ENCODE measurements around the gene CORO6. TPM values are rescaled to one million over a fixed set of nuclear protein-coding genes. Genes with fewer than 3 reads are reported as not detected.
"Not testable (repeated sequence)": the region's sequence is repeated elsewhere in the genome, so short reads cannot be mapped to it uniquely, and the experiment has no call there.

Gene CORO6
- 1.4 TPM for total RNA-seq

DNA sequence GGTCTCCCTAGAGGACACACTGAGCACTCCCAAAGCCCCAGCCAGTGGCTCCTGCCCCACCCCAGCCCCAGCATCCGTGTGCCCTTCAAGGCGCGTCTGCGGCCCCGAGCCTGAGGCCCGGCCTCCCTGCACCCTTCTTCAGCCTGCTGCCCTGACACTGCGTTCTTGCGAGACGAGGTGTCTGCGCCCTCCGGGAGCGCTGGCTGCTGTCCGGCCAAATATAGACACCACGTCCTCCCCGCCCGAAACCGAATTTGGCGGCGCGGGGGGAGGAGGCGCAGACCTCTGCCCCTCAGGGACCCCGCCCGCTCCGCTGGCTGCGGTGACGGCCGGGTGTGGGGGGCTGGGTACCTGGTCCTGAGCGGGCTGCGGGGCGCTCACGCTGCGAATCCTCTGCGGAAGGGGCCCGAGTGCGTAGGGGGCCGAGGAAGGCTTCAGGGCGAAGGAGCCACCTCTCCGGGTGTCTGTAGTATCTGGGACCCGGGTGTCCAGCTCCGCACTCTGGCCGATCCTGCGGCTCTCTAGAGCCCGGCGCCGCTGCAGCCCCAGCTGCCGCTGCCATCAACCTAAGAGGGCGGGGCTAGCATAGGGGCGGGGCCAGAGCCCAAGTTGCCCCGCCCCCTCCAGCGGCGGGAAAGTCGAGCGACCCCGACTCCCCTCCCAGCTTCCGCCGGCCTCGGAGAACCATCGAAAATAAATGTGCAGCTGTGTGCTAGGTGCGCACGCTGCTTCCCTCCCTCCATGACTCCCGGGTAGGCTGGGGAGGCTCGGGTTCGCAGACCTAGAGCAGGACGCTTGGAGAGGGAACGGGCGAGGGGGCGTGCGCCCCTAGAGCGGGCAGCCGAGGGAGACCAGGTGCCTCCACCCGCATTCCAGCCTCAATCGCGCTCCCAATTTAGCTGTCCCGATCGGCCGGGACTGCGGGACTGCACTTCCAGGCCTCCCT lies at the start of gene CORO6:
TSS of gene CORO6 (minus strand) at position 576 of the 946 bp plus-strand sequence. CDS start 1,491 bp downstream, outside the sequence.
- peak; percentile 22 for ATAC-seq

DNA sequence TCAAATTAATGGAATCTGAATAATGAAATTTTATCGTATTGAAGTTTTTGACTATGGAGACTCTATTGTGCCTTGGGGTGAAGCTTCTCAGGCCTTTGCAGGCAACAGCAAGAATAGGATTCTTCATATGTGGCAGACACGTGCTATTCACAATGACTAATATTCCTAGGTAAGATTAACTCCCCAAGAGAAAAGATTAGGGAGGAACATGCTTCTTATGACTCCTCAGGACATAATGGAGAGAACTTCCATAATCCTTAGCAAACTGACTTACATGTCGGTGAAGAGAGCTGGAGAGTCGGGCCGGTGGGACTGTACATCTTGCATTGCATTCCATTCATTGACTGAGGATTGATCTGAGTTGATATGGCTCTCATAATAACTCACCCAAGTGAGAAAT lies 48.9 kb upstream of the CORO6 start:
- ATAC-seq, result peak; percentile 69

DNA sequence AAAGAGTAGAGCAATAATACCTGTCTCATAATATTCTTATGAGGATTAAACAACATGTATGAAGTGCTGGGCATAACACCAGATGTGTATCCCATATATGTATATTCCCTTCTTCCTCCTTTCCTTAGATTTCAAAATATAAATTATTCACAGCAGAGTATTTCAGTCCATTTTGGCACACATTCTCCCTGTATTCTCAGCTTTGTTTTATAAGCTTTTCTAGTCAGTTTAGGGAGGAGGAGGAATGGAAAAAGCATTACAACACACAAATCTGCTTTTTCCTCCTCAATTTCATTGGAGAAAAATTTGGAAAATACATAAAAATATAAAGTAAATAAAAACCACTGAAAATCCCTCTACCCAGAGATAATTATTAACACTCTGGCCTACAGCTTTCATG lies 46.6 kb upstream of the CORO6 start:
- no peak for ATAC-seq

DNA sequence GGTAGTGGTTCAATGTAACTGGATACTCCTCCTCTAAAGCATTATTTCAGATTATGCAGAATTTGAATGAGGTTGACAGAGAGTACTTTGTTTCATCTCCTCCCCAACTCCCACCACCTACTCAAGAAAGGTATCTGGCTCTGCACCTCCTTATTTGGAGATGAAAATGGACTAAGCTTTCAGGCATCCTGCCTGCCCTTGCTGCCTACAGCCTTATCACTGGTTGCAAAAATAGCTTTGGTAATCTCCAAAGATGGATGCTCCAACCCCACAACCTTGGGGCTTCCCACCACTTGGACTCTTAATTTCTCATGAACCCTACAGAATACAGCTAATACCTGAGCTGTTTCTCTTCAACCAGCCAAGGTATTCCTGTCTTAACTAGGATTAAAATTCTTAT lies 45.3 kb upstream of the CORO6 start:
- no peak for ATAC-seq

DNA sequence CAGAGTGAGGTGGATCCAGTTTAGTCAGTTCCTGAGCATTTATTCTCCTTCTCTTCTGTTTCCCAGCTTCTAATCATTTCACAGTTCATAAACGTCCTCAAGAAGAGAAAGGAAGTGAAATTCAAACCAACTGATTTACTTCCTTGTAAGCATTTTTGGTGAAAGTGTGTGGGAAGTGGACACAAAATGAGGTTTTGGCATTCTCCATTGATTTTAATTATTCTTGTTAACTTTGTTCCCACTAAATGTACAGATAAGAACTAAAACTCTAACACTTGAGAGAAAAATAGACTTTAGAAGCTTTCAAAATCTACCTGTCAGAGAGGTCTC lies 42.7 kb upstream of the CORO6 start:
- no peak for ATAC-seq

DNA sequence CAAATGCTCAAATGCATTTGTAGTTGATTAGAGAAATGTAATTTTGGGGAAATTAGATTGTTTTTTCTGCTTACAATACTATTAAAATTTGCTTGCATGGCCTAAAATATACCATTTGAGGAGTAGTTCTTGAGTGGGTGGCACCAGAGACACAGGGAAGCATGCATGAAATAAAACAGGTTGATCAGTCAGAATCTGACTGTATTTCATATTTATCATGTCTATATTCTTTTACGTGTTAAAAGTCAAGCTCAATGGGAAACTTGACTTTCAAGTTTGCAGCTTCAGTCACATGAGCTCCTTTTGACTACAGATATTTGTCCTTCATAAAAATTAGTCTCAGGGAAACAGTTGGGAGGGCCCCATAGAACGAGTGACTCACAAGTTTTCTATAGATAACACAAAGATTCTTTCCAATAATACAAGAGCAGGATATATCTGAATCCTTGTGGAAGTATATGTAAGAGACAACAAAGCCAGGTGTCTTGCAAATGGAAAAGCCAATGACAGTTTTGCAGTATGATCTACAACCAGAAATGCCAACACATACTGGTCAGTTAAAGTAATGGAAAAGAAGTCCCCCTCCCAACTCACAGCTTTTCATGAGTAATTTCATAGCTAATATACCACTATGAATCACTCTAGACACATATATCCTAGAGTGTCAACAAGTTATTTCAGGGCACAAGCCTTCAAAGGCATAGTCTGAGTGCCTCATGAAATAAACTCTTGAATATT lies 42.2 kb upstream of the CORO6 start:
- peak; percentile 89 for ATAC-seq

DNA sequence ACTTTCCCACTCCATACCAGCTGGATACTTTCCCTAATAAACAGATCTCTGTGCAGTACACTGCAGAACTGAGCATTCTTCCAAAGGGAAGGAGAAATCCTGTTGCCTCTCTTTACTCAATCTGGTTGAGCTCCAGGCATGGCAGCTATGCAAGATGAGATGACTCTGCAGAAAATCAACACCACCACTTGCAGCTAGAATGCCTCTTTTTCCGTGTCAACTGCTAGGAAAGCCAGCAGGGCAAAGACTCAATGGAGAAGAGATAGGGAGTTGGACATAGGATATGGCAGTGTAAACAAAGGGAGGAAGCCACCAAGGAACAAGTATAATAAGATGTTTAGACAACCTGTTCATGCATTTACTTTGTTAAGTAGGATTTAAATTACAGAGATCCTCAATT lies 40.4 kb upstream of the CORO6 start:
- no peak for ATAC-seq

DNA sequence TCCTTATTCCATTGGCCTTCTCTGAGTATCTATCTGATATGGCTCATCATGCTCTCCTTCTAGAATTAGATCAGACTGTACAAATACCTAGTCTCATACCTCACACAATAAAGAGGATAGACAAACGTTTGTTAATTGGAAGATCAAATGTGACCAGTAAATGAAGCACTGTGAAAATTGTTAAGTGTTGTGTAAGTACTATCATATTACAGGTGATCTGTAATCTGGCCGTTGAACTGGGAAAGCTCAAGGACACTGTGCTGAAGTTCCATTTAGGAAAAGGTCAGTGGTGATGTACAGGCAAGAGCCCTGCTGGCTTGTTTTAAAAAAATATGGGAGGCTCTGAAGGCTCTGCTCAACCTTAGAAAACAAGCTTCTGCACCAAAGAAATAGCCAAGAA lies 38.5 kb upstream of the CORO6 start:
- ATAC-seq, result no peak

DNA sequence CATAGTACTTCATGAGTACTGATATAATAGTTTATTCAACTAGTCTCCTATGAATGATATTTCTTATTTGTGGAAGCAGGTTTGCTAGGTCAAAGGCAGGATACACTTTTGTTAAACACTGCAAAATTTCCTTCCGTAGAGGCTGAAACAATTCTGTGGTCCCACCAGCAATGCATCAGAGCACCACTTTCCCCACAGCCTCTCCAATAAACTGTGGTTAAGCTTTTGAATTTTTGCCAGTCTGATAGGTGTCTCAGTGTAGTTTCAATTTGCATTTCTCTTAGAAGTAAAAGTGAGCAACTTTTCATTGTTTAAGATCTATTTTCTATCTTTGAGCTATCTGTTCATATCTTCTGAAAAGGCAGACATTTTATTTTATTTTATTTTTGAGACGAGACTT lies 36.4 kb upstream of the CORO6 start:
- ATAC-seq, result no peak

DNA sequence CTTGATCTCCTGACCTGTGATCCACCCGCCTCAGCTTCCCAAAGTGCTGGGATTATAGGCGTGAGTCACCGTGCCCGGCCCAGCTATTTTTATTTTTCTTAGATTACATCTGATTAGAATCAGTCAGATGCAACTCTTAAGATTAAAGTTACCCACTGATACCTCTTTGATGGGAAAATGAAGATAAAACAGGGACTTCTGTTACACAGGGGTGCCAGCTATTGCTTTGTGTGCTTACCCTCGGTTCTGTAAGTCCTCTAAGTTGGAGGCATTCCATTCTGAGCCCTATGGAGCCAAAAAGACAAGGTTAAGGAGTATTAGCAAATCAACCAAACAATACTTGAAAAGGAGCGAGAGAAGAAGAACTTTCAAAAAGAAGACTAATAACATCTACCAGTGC lies 32.6 kb upstream of the CORO6 start:
- no peak for ATAC-seq

DNA sequence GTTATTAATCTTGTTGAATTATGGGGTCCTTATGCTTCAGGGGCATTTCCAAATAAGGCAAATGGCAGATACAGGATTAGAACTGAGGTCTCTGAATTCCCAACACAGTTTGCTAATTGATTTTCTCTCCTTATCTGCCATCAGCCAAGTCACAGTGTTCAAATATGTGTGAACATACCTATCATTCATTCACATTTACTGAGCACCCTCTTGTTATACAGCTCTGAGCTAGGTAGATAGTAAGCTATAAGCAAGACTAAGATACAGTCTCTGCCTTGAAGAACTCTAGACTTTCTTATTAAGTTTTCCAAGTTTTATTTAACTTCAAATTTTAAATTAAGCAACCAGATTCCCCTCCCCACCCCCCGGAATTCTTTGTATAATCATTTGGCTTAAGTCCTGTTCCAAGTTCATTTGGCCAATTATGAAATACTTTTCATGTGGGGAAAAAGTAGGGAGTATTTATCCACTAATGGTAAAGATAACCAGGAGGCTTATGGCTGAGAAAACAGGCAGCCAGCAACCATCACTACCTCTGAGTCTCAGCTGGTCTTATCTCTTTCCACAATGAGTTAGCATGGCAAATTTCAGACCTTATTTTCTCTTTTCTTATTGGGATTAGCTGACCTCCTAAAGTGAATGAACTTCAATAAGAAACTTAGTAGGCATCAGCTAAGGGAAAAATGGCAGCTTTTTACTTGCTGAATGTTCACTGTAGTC lies 31.4 kb upstream of the CORO6 start:
- no peak for ATAC-seq

DNA sequence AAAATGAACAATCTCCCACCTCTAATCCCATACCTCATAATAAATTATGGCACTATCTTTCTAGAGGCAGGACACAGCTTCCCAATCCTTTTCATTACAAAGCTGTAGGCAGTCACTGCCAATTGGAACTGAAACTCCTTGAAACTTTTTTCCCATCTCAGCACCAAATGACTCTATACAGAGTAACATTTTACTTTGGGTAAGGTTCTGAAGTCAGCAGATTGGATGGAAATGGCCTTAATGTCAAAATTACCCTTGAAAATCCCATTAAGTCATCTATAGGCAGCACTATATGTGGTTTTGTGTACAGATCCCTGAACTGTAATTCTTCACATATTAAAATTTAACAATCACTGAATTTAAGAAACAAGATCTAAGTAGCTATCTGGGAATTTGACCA lies 30.3 kb upstream of the CORO6 start:
- no peak for ATAC-seq

DNA sequence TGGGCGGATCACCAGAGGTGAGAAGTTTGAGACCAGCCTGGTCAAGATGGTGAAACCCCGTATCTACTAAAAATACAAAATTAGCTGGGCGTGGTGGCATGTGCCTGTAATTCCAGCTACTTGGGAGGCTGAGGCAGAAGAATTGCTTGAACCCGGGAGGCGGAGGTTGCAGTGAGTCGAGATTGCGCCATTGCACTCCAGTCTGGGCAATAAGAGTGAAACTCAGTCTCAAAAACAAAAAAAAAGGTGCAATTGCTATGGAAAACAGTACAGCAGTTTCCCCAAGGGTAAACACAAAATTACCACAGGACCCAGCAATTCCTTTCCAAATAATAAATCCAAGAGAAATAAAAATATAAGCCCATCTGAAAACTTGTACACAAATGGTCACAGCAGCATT lies 29.2 kb upstream of the CORO6 start:
- ATAC-seq, result not testable (repeated sequence)

DNA sequence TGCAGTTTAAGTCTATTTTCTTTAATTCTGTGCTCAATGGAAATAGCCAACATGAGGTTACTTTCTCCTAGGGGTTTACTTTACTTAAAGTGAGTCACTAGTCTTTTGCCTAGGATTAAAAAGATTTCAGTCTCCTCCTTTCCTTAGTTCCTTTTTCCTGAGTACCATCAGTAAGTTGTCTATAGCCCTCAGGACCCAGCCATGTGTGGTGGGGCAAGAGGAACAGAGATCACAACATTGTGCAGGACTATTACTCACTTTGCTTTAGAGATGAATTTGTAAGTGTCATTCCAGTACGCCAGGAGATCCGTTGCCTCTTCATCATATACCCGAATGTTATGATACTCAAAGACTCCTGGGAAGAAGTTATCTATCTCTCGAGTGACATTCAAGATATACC lies 27.7 kb upstream of the CORO6 start:
- no peak for ATAC-seq

DNA sequence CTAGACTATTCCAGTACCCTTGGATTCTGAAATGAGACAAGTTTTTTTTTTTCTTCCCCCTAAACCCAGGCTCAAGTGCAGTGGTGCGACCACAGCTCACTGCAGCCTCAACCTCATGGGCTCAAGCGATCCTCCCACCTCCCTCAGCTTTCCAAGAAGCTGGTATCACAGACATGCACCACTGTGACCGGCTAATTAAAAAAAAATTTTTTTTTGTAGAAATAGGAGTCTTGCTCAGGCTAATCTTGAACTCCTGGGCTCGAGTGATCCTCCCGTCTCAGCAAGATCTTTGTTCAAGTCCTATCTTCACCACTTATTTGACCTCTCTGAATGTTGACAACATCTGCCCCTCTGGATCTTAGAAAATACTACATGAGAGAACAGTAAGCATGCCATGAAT lies 26.6 kb upstream of the CORO6 start:
- no peak for ATAC-seq

DNA sequence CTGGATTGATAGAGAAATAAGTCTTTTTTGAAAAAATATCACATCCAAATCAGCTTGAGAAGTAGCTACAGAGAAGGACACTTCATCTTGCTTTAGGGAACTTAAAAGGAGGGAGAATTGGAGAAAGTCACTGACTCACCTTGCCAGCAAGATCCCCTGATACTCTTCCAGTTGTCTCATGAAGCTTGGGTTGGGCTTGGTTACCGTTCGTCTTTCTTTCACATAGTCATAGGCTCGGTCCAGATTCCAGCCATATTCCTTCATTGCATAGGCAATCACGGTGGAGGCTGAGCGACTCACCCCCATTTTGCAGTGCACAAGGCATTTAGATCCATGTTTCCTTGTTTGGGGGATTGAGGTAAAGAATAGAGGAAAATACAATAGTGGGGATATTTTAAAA lies 25.3 kb upstream of the CORO6 start:
- ATAC-seq, result no peak

DNA sequence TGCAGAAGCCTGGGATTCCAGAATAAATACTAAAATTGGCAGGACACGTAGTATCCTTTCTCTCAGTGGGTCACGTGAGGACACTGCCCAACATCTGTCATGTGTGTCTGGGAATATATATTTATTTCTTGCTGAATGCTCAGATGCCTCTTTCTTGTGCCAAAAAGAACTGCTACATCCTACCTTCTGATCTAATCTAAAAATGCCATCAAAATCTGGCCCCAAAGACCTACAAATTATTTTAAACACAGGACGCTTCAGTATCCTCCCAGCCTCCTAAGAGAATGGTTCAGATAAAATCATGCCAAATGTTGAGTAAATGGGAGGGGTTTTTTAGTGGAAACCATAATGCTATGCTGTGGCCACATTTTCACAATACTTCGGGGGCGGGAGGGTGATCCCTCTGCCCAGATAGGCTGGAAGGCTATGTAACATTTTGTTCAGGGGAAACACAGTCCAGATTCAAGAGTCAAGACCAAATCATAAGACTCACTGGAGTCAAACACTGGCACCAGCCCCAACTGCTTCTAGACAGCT lies 22.9 kb upstream of the CORO6 start:
- peak; percentile 42 for ATAC-seq

DNA sequence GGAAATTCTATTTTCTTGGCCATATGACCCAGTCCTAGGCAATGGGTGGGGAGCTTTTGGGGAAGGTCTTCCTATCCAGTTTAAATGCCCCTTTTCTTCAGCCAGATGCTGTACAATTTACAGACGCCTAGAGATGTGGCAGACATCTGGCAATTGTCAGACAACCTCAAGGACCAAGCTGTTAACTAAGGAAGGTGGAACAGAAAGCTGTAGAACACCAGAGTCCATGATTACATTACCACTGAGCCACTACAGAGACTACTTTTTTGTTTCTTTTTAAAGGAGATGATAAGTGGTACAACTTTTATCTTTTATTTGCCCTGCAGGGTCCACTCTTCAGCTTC lies 21.1 kb upstream of the CORO6 start:
- no peak for ATAC-seq

DNA sequence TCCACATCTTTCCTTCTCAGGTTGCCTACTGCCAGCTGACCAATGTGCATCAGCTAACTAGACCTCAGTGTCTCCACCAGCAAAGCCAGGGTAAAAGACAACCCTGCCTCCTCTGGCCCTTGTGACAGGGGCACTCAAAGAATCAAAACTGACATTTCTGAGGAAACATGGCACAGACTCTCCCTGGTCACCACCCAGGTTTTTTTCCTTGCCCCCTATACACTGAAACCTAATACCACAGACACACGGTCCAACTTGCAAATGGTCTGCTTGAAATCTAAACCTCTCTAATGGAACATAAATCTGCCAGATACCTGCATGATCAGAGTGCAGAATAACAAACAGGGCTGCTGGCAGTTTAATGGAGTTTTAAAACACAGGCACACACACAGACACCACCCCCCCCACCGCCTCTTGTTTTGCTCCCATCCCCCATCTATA lies 19.5 kb upstream of the CORO6 start:
- no peak for ATAC-seq

DNA sequence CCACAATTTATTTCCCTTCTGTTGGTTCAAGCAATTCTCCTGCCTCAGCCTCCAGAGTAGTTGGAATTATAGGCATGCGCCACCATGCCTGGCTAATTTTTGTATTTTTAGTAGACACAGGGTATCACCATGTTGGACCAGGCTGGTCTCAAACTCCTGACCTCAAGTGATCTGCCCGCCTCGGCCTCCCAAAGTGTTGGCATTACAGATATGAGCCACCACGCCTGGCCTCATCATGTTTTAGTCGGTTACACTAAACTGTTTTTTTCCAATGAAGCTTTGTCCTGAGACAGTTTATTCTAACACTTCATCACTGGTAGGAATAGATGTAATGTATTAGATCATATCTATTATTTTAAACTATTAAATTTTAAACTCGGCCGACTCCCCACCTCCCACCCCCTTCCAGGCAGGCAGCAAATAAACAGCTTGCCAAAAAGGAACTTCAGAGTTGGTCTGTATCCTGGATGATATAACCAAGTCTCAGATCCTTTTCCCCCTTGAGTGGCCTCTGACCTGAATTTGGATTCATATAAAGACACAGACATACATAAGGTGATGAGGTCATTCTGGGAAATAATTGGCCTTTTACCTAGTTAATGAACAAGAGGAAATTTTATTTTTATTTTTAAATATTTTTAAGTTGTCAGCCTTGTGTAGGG lies 18.4 kb upstream of the CORO6 start:
- no peak for ATAC-seq

DNA sequence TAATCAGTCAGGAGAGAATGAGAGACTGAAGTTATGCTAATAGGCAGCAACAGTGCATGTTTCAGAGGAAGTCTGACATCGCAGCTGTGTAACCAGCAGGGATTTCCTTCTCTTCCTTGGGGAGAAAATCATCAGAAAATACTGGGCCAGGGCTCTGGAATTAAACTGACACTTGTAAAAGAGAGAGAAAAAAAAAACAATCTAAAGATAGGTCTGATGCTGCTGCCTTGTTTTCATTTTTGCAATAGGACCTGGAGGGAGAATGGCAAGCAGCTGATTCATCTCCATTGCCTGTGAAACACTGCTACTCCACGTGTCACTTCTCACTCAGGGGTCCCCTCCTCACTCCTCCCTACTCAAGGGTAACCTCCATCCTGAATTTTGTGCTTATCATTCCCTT lies 17.7 kb upstream of the CORO6 start:
- no peak for ATAC-seq

DNA sequence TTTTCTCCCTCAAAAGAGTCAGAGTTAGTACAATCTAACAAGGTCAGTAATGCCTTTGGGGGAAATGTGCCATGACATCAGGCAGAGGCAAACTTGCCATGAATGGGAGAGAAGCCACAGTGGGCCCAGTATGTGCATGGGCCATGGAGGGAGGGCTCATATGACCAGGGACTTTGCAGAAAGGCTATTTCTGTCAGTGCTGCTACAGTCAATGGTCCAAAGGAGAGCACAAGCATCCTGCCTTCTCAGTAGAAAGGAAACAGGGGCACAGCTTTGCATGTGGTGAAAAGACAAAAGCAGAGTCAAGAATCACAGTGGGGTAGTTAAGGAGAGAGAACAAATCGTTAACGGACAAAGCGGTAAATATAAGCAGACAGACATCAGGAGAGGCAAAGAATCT lies 11.2 kb upstream of the CORO6 start:
- ATAC-seq, result no peak
